HTR-8/SVneo (cell line): ENCODE data around the gene CCR4.
"Not testable (repeated sequence)": the region's sequence is repeated elsewhere in the genome, so short reads cannot be mapped to it uniquely, and the experiment has no call there.

Experiments used
- DNase-seq: peaks from one replicate; pipeline ENCODE4 v3.0.0; 2011; ENCODE audit warnings: low spot score, mixed read lengths; ENCODE audit not compliant: insufficient read length
- FAIRE-seq: peaks from 2 replicates; lab custom pipeline; 2011; peaks lifted over from hg19 to GRCh38; lab: Jason Lieb, UNC

Gene CCR4

GRCh38 chr3:32948625-32949445, 2.6 kb upstream of the CCR4 start:
- DNase-seq: no peak

GRCh38 chr3:32950516-32950915, 928 bp upstream of the CCR4 start:
- no peak for FAIRE-seq
- DNase-seq: no peak

More at GRCh38 chr3:32948625-32949445, 2.6 kb upstream of the CCR4 start:
- FAIRE-seq: no peak

GRCh38 chr3:32952369-32953077, 1.1 kb downstream of the CCR4 start:
- DNase-seq (no peak), FAIRE-seq (no peak)

- FAIRE-seq: no peak
- DNase-seq: no peak
Observed at GRCh38 chr3:32954506-32954905, 3.1 kb downstream of the CCR4 start.

GRCh38 chr3:32956750-32957570, 5.5 kb downstream of the CCR4 start:
- no peak for DNase-seq
- no peak for FAIRE-seq

- DNase-seq (no peak), FAIRE-seq (no peak)
Observed at GRCh38 chr3:32958509-32958908, 7.1 kb downstream of the CCR4 start.

- no peak for DNase-seq
- no peak for FAIRE-seq
Observed at GRCh38 chr3:32959371-32959770, 7.9 kb downstream of the CCR4 start.

GRCh38 chr3:32960404-32961170, 9.1 kb downstream of the CCR4 start:
- no peak for FAIRE-seq
- no peak for DNase-seq

- no peak for DNase-seq
Observed at GRCh38 chr3:32961189-32961715, 9.8 kb downstream of the CCR4 start.

GRCh38 chr3:32963871-32964270, 12.4 kb downstream of the CCR4 start:
- FAIRE-seq: no peak
- DNase-seq: no peak

More at GRCh38 chr3:32961189-32961715, 9.8 kb downstream of the CCR4 start:
- no peak for FAIRE-seq

GRCh38 chr3:32964781-32965180, 13.3 kb downstream of the CCR4 start:
- DNase-seq, FAIRE-seq: not testable (repeated sequence)

- DNase-seq, FAIRE-seq: not testable (repeated sequence)
Observed at GRCh38 chr3:32965617-32966213, 14.3 kb downstream of the CCR4 start.

- not testable (repeated sequence) for FAIRE-seq
Observed at GRCh38 chr3:32966627-32967026, 15.2 kb downstream of the CCR4 start.

GRCh38 chr3:32968166-32968919, 16.9 kb downstream of the CCR4 start:
- FAIRE-seq (no peak), DNase-seq (no peak)

More at GRCh38 chr3:32966627-32967026, 15.2 kb downstream of the CCR4 start:
- not testable (repeated sequence) for DNase-seq

- FAIRE-seq: no peak
- no peak for DNase-seq
Observed at GRCh38 chr3:32968920-32969389, 17.5 kb downstream of the CCR4 start.

- FAIRE-seq (no peak), DNase-seq (no peak)
Observed at GRCh38 chr3:32969656-32970055, 18.2 kb downstream of the CCR4 start.

- FAIRE-seq, DNase-seq: not testable (repeated sequence)
Observed at GRCh38 chr3:32971291-32971690, 19.8 kb downstream of the CCR4 start.

GRCh38 chr3:32972482-32973146, 21.2 kb downstream of the CCR4 start:
- FAIRE-seq: no peak

More at GRCh38 chr3:32972482-32973146, 21.2 kb downstream of the CCR4 start:
- DNase-seq: no peak
